Fibroblast of lung (primary cell): ENCODE measurements around the gene CNOT1.

Source experiments
- CTCF ChIP-seq, 2 donors: IDR thresholded peaks in 1 of 2; conservative IDR thresholded peaks in 1 of 2; 1 replicate in 1 of 2; 2 replicates in 1 of 2; pipeline ENCODE4 v1.5.1; 2011 to 2012; ENCODE audit warnings: low read length in 2 of 2, control low read depth in 1 of 2, inconsistent platforms in 1 of 2, low read depth in 1 of 2, mild to moderate bottlenecking in 1 of 2
- EZH2 ChIP-seq: IDR thresholded peaks from 2 replicates; pipeline ENCODE4 v1.5.1; 2012; ENCODE audit warnings: low read length, control low read depth, mild to moderate bottlenecking; ENCODE audit errors: missing control alignments

- TF ChIP-seq CTCF (conservative IDR thresholded peaks at IDR 0.05 in 1 of 2, IDR thresholded peaks at IDR 0.05 in 1 of 2; ENCODE audit: low read depth in 1 of 2, low read length in 2 of 2) (no peak), EZH2 (no peak)
These were observed 47.5 kb downstream of the CNOT1 start for GRCh38 chr16:58582133-58582532.
